Activated T-helper 1 cell treated with anti-CD3 and anti-CD28 coated beads, Interleukin-2, amount 50 U/mL, for 16 hours (primary cell): ENCODE data around the gene DDX50.
"Not testable (repeated sequence)": the region's sequence is repeated elsewhere in the genome, so short reads cannot be mapped to it uniquely, and the experiment has no call there.

Experiments used
- DNase-seq, 2 donors: peaks; one replicate each; pipeline ENCODE4 v3.0.0-alpha.2; 2020; ENCODE audit warnings: low read depth in 1 of 2, low spot score in 1 of 2

Gene DDX50, protein sequence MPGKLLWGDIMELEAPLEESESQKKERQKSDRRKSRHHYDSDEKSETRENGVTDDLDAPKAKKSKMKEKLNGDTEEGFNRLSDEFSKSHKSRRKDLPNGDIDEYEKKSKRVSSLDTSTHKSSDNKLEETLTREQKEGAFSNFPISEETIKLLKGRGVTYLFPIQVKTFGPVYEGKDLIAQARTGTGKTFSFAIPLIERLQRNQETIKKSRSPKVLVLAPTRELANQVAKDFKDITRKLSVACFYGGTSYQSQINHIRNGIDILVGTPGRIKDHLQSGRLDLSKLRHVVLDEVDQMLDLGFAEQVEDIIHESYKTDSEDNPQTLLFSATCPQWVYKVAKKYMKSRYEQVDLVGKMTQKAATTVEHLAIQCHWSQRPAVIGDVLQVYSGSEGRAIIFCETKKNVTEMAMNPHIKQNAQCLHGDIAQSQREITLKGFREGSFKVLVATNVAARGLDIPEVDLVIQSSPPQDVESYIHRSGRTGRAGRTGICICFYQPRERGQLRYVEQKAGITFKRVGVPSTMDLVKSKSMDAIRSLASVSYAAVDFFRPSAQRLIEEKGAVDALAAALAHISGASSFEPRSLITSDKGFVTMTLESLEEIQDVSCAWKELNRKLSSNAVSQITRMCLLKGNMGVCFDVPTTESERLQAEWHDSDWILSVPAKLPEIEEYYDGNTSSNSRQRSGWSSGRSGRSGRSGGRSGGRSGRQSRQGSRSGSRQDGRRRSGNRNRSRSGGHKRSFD

DNA sequence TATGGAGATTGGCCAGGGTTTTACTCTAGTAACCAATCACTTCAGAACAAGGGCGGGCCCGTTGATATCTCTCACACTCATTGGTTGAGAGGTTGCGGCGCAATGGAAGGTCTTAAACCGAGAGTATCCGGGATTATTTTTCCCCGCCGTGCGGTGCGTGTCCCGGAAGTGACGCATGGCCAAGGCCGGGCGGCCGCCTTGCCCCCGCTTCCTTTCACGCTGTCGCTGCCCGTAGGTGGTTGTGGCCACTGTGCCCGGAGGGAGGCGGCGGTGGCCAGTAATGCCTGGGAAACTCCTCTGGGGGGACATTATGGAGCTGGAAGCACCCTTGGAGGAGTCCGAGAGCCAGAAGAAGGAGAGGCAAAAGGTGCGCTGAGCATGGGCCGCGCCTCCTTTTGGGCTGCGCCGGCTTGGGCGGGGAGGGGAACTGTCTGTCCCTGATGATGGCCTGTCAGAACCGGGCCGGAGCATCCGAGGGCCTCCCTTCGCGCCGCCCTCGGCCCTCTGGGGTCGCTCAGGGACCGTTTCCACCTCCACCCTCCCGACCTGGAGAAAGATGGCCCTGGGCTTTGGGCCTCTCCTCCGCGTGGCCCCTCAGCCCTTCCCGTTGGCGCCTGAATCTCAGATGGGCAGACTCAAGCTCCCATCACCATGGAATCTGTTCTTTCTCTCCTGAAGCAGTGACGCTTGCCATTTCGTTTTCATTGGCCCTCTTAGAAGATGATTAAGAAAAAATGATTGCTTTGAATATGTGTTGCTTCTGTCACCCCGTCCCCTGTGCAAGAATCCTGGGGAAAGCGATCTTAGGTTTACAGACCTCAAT lies at the start of gene DDX50:
Gene DDX50, plus strand, starts transcription at position 211 of the 823 bp plus-strand sequence. Its CDS starts 70 bp downstream, at position 281.
- peak; percentile 85 to 90 for DNase-seq

DNA sequence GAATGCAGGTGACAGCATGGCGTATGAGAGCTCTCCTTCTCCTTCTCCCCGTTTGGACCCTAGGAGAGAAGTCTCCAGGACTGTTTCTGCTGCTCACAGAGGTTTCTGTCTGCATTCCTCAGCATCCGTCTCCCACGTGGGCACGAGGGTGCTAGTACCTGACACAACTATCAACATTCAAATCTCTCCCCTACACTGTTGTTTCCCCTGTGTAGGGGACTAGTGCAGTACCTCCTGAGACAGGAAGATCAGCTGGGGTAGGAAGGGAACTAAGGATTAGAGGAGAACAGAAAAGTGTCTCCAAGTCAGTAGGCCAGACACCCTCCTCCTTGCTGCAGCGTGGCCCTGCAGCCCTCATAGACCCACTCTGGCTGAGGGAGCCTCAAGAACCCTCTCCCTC lies 44.8 kb upstream of the DDX50 start:
- DNase-seq, result no peak

DNA sequence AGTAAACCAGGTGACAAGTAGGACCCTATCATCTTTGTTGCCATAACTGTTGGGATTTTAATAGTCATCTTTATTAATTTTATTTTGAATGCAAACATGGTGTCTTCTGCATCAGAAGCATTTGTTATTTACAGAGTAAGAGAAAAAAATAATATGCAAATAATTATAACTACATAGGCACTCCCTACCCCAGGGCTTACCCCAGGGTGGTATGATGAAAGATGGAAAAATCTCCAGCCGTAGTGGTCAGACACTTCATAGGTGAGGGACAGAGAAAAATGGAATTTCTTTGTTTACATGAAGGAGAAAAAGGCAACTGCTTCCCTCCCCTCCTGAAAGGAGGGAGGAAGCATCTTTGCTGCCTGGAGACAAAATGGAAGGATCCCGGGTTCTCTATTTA lies 44.1 kb upstream of the DDX50 start:
- no peak for DNase-seq

DNA sequence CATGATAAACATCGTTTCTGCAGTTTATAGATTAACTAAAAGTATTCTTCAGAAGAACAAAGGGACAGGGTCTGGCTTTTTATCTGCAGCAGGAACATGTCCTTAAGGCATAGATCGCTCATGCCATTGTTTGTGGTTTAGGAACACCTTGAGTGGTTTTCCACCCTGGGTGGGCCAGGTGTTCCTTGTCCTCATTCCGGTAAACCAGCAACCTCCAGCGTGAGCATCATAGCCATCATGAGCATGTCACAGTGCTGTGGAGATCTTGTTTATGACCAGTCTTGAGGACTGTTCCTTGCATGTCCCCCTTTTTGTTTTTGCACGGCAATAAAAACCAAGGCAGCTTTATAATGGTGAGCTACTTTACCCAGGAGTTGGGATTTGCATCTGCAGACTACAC lies 39.9 kb upstream of the DDX50 start:
- no peak for DNase-seq

DNA sequence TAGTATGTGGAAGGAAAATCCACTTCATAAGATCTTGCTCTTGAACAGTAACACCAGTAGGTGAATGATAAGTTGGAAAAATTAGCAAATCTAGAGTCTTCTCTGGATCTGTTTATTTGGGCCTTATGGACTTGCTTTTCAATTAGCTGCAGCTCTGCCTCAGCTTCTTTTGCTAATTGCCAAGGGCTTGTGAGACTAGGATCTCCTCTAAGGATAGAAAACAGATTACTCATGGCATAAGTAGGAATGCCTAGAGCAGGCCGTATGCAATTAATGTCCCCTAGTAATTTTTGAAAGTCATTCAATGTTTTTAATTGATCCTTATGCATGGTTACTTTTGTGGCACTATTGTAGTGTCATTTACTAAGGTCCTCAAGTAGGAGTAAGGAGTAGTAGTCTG lies 36.5 kb upstream of the DDX50 start:
- no peak for DNase-seq

DNA sequence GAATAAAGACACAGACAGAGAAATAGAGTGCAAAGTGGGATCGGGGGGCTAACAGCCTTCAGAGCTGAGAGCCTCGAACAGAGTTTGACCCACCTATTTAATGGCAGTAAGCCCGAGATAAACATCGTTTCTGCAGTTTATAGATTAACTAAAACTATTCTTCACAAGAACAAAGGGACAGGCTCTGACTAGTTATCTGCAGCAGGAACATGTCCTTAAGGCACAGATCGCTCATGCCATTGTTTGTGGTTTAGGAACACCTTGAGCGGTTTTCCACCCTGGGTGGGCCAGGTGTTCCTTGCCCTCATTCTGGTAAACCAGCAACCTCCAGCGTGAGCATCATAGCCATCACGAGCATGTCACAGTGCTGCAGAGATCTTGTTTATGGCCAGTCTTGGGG lies 32.9 kb upstream of the DDX50 start:
- DNase-seq, result not testable (repeated sequence)

DNA sequence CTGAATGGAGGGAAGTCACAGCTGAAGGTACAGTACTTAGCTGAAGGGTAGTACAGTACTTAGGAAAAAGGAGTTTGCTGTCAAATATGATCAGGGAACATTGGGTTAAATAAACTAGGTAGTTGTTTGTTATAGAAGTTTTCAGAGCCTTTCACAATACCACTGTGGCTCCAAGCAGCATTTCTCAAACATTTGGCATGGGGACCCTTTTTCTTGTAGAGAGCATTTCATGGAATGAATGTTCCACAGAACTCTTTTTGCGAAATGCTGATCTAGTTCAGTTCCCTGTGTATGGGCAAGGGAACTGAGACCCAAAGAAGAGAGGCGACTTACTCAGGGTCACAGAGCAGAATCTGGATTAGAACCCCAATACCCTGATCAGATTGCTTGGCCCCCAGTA lies 31.5 kb upstream of the DDX50 start:
- no peak for DNase-seq

DNA sequence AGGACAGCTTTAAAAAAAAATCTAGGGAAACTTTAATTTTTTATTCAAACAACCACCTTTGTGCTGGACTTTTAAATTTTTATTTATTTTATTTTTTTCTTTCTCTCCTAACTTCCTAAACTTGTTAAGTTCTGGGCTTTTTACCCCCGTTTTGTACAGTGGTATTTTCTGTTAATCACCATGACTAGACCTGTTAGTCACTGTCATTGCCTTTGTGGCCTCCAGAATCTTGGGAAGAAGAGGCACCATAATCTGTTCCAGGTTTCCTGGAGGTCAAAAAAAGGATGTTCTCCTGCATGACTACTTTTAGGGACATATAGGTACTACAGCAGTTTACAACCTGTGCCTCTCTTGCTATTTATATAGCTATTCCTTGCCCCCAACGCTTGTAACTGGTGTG lies 31.1 kb upstream of the DDX50 start:
- no peak for DNase-seq

DNA sequence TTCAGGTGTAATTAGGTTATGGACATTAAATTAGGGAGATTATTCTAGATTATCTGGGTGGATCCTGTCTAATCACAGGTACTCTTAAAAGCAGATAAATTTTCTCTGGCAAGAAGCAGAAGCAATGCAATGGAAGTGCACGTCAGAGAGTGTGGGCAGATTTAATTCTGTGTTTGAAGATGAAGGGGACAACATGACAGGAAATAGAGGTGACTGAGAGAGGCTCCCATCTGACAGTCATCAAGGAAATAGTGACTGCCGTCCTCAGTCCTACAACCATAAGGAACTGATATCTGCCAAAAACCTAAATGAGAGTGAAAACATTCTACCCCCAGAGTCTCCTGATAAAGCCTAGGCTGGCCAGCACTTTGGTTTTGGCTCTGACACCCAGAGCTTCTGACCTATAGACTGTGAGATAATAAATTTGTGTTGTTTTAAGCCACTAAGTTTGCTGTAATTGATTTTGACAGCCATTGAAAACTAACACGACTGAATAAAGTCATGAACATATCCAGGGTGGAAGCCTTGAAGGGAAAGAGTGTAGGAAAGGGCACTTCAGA lies 30.5 kb upstream of the DDX50 start:
- DNase-seq, result no peak

DNA sequence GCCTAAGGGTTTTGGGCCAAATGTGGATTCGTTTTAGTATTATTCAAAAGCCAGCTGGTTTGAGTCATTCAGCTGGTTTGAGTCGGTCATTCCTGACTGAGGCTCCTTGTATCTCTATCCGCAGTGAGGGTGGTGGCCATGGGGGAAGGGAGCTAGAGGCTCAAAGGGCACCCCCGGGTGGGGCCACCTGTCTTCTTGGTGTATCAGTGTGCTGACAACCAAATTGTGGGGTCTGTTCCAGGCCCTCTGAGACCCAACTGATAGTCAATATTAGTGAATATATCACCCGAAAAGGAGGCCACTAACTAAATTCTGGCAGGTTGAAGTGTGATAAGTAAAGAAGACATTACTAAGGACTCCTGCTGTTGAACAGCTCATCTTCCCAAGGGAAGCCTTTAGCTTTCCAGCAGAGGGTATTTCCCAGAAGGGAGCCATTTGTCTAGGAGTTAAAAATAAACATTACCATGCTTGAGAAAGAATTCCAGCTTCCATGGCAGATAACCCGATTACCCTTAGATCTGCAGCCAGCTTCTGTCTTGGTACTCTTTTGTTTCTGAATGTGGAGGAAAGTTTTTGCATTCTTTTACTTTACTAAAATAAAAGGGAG lies 29.9 kb upstream of the DDX50 start:
- no peak for DNase-seq

DNA sequence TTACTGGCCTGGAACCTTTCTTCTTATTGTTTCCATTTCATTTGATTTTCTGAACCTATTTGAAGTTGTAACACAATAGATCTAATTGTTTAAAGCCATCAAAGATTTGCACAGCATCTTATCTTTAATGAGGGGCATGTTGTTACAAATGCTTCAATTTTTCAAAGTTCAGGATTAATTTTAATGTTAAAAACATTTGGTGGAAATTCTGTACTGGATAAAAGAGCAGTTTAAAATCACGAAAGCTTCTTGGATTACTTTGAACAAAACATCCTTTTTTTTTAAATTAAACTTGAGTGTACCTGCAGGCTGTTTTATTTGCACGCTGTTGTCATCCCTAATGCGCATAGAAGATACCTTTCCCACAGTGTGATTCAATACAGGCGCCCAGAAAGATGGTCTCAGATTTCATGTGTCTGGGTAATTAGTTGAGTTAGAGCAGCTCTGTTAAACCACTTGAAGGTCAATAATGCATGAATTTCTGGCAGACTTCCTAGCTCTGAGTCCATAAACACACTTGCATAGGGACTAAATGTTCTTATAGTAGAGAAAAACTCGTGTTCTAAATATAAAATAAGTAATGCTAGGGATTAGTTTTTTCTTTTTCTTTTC lies 29.3 kb upstream of the DDX50 start:
- DNase-seq, result no peak

DNA sequence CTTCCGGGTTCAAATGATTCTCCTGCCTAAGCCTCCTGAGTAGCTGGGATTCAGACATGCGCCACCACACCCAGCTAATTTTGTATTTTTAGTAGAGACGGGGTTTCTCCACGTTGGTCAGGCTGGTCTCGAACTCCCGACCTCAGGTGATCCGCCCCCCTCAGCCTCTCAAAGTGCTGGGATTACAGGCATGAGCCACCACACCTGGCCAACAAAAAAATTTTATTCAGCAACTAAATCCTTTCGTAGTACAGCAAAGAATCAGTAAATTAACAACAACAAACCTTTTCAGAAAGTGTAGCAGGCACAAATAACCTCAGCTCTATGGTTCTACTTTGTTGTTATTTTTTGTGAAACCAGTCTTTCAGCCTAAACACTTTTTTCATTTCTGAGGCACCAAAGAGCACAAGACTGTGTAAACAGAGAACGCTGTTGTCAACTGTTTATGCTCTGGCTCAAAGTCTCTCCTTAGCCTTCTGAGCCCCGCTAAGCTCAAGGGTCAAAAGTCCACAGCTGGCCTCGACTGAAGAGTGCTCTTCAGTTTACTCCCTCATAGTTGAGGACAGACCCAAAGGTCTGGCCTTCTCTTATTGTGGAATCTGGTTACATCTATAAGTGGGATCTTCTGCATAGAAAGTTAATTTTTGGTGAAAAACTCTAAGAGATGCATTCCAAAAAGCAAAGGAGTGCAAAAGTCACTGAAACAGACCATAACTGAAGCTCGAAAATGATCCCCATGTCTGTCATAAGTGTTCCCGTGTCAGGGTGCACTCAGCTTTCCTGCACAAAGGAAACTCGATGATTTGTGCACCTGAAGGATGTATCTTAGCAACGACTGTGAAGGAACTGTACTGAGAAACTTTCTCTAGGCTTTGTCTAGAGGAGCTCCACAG lies 24.6 kb upstream of the DDX50 start:
- no peak for DNase-seq

DNA sequence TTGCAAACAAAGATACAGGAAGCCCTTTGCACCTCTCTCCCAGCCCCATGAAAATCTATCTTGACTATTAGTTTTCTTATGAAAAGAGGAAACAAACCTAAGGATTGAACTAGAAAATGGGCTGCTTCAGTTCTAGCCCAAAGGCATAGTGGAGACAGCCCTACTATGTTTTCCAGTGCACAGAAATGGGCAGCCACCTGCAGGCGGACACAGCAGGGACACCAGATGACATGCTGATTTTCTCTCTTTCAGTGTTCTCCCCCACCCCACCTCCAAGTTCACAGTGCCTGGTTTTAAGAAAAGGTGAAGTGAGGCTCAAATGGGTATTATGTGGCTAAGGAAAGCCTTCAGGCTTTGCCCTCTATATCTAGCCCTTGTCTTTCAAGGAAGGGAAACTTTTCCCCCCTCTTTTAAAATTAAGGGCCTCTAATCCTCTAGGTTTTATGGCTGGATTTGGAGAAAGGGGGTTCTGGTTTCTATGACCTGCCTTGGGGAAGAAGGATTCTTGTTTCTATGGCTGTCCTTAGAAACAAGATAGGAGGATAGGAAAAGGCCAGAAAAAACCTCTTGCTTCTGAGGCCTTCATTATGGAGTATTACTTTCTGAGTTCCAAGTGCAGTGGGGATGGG lies 23.5 kb upstream of the DDX50 start:
- no peak for DNase-seq

DNA sequence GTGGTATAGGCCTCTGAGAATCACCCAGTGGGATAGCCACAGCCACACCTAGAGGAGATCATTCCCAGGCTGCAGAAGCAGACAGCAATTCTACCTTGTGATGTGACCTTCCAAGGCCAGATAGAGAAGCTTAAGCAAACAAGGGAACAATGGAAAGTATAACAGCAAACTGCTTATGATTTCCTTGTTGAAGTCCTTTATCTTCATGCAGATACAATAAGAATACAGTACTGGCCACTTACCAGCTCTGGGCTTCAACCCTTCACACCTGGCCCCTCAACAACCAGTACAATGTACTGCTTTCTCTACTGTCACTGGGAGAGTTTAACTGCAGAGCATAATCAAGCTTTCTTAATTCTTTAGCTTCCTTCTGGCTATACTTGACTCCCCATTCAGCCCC lies 22.6 kb upstream of the DDX50 start:
- DNase-seq, result no peak

DNA sequence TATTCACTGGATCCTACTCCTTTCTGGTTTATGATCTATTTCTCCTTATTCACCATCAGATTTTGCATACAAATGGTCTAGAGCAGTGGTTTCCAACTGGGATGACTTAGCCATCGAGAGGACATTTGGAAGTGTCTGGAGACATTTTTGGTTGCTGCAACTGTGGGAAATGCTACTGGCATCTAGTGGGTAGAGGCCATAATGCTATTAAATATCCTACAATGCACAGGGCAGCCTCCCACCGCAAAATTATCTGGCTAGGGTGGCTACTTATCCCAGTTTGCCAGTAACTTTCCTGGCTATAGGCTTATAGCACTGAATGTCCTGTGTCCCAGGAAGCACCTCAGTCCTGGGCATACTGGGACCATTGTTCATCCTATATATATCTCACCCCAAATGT lies 21.5 kb upstream of the DDX50 start:
- DNase-seq, result no peak

DNA sequence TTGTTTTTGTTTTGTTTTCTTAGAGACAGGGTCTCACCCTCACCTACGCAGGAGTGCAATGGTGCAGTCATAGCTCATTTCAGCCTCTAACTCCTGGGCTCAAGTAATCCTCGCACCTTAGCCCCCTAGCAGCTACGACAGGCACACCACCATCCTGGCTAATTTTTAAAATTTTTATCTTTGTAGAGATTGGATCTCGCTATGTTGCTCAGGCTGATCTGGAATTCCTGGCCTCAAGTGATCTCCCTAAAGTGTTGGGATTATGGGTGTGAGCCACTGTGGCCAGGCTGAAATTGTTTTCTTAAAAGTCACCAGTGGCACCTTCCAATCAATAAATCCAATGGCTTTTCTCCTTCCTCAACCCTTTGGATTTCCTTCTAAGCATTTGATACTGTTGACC lies 20.9 kb upstream of the DDX50 start:
- DNase-seq, result no peak

DNA sequence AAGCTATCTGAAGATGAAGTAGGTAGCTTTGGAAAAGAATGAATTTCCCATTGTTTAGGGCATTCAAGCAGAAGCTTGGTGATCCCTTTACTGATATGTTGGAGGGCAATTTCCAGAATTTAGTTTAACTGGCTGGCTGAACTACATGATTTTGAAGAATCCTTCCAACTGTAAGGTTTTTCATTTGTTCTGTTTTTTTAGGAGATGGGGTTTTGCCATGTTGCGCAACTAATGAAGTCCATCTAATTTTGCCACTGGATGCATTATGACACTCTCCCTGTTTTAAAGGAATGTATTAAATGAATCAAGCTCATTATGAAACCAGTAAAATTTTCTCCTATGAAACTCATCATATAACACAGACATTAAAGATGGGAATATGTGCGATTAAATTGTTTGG lies 6.1 kb upstream of the DDX50 start:
- no peak for DNase-seq

DNA sequence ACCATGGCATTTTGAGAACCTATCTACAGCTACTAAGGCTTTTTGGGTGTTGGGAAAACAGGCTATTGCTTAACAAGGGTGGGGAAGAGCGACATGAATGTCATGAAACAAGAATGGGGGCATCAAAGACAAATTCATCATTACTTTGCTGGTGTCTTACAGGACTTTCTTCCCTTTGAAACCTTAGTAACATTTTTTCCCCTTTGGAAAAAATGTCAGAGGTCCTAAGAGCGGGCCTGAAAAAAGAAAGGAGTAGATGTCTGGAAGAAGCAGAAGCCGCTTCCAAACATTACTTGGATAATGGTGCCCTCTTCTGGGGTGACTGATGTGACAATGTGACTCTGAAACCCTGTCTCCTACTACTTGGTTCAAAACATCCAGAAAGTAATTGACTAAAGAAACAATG lies 3.8 kb upstream of the DDX50 start:
- no peak for DNase-seq

DNA sequence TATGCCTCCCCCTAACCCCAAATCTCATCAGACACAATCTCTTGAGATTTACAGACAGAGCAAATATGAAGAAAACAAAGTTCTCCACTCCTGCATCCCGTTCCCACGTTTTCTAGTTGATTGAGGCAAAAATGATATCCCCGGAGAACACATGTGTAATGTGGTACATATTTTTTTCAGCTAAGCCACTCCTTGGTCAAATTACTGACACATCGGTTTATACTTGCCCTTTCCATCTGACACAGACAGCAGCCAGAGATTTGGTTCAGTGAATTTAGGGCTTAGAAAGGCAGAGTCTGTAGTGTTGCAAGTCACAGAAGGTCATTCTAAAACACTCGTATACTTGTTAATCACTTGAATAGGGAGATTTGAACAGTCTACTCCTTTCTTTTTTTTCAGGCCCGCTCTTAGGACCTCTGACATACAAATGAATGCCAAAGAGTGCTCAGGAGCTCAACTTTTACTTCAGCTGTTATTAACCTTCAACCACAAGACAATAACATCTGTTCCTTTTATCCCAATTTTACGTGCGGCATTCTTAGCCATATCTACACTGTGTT lies 1.8 kb upstream of the DDX50 start:
- no peak for DNase-seq
